GM19351 (cell line): Measurements from ENCODE around the gene SPART.
A peak's percentile ranks its signal among the peaks of the same experiment; 100 is the strongest.
"Not testable (repeated sequence)": the region's sequence is repeated elsewhere in the genome, so short reads cannot be mapped to it uniquely, and the experiment has no call there.

ENCODE experiments used
- ATAC-seq: cut with Tn5 transposase; IDR thresholded peaks from one replicate; pipeline ENCODE4 v1.9.1; 2021; ENCODE audit warnings: mild to moderate bottlenecking, moderate library complexity; ENCODE audit not compliant: unreplicated experiment

SPART gene

DNA sequence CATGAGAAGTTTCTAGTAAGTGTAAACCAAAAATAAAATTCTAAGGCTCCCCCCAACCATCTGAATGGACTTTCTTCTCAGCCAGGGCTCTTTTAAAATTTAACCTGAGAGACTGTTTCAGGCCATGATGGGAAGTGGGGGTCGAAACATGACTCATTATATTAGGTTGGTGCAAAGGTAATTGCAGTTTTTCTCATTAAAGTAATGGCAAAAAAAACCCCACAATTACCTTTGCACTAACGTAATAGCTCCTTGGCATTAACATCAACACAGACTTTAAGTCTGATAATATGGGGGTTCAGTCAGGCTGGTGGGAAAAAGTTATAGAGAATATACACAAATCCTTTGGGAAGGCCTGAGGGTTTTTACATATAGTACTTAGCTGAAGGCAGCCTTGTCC is 9.4 kb upstream of the SPART start:
- ATAC-seq = no peak

- no peak for ATAC-seq
Measured at GRCh38 chr13:36354842-36355623, 8.8 kb upstream of the SPART start.

GRCh38 chr13:36353001-36353400 is 6.8 kb upstream of the SPART start:
- no peak for ATAC-seq

GRCh38 chr13:36352350-36352749 is 6.2 kb upstream of the SPART start:
- no peak for ATAC-seq

- ATAC-seq = no peak
Measured at GRCh38 chr13:36347531-36348210, 1.5 kb upstream of the SPART start.

- peak; percentile 9 for ATAC-seq
Measured at GRCh38 chr13:36345438-36346221, 564 bp downstream of the SPART start.

GRCh38 chr13:36344886-36345437 is 1.2 kb downstream of the SPART start:
- ATAC-seq = no peak

- ATAC-seq = no peak
Measured at GRCh38 chr13:36344173-36344572, 2.0 kb downstream of the SPART start.

DNA sequence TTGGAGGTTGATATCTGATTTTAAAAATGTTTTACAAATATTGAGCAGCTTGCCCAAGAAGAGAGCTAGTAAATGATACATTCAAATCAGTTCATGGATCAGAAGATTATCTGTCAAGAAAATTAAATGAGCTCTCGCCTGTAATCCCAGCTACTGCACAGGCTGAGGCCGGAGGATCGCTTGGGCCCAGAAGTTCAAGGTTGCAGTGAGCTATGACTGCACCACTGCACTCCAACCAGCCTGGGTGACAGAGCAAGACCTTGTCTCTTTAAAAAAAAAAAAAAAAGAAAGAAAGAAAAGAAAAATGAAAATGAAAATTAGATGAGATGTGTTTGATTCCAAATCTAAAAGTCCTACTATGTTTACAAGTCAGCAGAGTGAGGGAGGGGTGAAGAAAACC is 2.4 kb downstream of the SPART start:
- ATAC-seq = no peak

DNA sequence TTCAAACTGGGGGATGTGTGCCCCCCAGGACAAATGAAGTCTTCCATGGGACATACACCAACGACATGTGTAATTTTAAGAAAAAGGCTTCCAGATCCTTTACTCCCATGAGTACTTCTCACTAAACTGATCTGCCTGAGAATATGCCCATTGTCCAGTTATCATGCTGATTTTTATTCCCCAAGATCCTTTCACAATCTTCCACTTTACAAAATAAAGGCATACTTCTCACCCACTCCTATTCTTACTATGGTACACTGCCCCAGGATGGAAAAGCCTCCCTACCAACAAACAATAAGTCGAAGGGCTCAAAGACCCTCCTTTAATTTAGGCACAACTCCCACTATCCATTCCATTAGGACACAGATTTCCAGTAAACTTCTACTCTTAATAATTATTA is 3.5 kb downstream of the SPART start:
- ATAC-seq = no peak

DNA sequence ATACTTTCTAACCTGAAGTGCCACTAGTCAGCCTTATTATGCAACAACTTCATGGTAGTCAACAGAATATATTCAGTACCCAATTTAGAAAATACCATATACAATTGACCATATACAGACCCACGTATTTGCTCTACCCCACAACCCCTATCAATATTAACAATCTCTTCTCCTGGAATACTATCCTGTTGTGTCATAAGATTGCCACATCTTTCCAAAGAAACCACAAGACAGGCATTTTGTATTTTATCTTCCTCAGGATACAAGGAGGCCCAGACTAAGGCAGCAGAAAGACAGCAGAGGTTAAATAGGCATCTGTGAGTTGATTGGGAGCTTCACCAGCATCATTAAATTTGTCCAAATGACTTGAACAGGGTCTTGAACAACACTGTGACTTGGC is 4.5 kb downstream of the SPART start:
- ATAC-seq = no peak

DNA sequence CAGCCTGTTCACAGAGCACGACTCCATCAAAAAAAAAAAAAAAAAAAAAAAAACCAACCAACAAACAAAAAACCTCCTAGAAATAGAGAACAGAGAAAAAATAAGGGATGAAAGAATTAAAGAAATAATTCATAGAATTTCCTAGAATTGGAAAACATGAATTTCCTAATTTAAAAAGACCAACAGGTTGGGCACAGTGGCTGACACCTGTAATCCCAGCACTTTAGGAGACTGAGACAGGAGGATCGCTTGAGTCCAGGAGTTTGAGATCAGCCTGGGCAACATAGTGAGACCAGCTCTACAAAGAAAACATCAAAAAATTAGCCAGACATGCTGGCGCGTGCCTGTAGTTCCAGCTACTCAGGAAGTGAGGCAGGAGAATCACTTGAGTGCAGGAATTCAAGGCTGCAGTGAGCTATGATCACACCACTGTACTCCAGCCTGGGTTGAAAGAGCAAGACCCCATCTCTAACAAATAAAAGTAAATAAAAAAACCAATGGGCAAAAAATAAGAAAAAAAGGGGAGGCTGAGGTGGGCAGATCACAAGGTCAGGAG is 6.5 kb downstream of the SPART start:
- no peak for ATAC-seq

DNA sequence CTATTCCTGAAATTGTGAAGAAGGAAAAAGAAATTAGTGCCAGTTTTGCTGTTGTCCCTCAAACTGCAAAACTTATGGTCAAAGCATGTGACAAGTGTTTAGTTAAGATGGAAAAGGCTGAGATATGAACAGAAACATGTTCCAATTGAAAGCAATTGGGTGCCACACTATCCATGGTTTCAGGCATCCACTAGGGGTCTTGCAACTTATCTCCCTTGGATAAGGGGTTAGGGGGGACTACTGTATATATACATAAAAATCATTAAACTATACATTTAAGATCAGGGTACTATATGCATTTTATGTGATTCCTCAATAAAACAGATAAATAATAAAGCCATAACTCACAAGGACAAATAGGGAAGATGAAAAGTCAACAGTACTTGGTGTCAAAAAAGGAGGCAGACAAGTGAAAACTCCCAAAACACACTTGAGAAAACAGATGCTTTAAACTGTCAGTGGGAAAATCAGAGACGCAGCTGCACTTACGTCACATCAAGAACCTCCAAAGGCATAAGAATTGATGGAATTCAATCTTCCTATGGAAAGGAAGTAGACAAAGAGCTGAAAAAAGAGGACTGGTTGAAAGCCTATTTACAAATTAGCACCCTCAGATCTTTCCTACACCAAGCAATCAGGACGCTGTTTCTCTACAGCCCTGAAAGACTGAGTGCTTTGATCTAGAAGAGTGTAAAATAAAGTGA is 8.1 kb downstream of the SPART start:
- no peak for ATAC-seq

GRCh38 chr13:36332986-36333385 is 13.2 kb downstream of the SPART start:
- no peak for ATAC-seq

DNA sequence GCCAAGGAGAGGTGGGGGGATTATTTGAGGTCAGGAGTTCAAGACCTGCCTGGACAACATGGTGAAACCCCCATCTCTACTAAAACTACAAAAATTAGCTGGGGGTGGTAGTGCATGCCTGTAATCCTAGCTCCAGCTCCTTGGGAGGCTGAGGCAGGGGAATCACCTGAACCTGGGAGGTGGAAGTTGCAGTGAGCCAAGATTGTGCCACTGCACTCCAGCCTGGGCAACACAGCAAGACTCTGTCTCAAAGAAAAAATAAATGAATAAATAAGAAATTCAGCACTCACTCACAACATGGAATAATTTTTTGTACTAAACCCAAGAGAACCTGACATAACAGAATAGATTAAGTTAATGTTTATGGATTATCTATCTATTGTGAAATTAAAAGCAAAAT is 13.9 kb downstream of the SPART start:
- ATAC-seq = not testable (repeated sequence)

GRCh38 chr13:36331280-36331679 is 14.9 kb downstream of the SPART start:
- ATAC-seq = no peak

DNA sequence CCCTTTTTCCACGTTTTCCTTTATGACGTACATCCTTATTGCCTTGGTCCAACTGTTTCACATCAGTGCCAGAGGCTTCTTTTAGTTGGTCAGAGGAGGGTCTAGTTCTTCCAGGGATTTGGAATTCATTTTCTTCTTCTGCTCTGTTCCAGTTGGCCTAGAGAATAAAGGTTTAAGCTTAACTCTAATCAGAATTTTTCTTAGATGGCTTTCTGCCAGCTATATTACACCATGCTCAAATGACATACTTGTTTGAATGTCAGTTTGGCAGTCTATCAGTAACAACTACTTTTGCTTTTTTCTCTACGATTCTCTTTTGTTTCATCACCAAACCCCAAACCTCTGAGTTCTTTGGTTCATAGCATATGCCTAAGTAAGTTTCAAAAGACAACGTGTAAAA is 16.8 kb downstream of the SPART start:
- ATAC-seq = no peak

GRCh38 chr13:36328821-36329220 is 17.4 kb downstream of the SPART start:
- no peak for ATAC-seq

GRCh38 chr13:36325912-36326311 is 20.3 kb downstream of the SPART start:
- no peak for ATAC-seq

DNA sequence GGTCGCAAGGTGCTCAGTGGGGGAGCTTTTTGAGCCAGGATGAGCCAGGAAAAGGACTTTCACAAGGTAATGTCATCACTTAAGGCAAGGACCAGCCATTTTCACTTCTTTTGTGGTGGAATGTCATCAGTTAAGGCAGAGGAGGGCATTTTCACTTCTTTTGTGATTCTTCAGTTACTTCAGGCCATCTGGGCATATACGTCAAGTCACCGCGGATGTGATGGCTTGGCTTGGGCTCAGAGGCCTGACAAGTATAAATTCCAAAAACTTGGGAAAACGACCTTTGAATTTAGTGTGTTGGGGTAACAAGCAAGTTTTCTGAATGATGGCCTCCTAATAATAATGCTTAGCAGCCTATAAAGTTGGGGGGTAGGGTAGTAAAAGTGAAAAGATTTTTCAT is 21.3 kb downstream of the SPART start:
- not testable (repeated sequence) for ATAC-seq
